SK-N-MC (cell line): ENCODE results near the gene ANKRD13B.

Experiments
- DNase-seq: peaks from one replicate; pipeline ENCODE4 v3.0.0-alpha.2; 2011; ENCODE audit warnings: low read depth, low spot score
- H3K27ac ChIP-seq: fragments of 200-600 bp; sonication (generic); 2 replicates; pipeline ENCODE4 v1.5.1; 2016; ENCODE audit warnings: mixed run types
- H3K36me3 ChIP-seq: fragments of 200-600 bp; sonication (generic); 2 replicates; pipeline ENCODE4 v1.6.1; 2017; ENCODE audit warnings: antibody characterized with exemption, low read length, mixed read lengths; ENCODE audit not compliant: insufficient read depth
- H3K4me3 ChIP-seq: fragments of 200-600 bp; sonication (generic); 2 replicates; pipeline ENCODE4 v1.5.1; 2016
- H3K9ac ChIP-seq: fragments of 200-600 bp; sonication (generic); 2 replicates; pipeline ENCODE4 v1.8.0; 2017; ENCODE audit warnings: mixed run types, mixed read lengths; ENCODE audit not compliant: insufficient read length
- H3K9me3 ChIP-seq: fragments of 200-600 bp; sonication (generic); 2 replicates; pipeline ENCODE4 v1.6.1; 2017; ENCODE audit warnings: low read depth, mild to moderate bottlenecking, antibody characterized with exemption, low read length, moderate library complexity, mixed read lengths
- EZH2 ChIP-seq: fragments of 200-600 bp; sonication (generic); IDR thresholded peaks from one replicate; pipeline ENCODE4 v1.6.1; 2017; ENCODE audit warnings: antibody characterized with exemption
- FOXP2 ChIP-seq: optimal IDR thresholded peaks from 2 replicates; pipeline ENCODE3; 2011; ENCODE audit warnings: mild to moderate bottlenecking, moderate library complexity; ENCODE audit not compliant: insufficient read depth; ENCODE audit errors: extremely low read length, control extremely low read depth
- POLR2AphosphoS5 ChIP-seq: IDR thresholded peaks from 2 replicates; pipeline ENCODE4 v1.6.1; 2012; ENCODE audit warnings: mild to moderate bottlenecking, low read depth, low read length, borderline replicate concordance

Gene ANKRD13B

GRCh38 chr17:29633886-29634285 lies 41.0 kb downstream of the ANKRD13B start:
- TF ChIP-seq POLR2AphosphoS5 (no peak), EZH2 (no peak), FOXP2 (no peak)
- peaks cover 20% of the 10 kb centered on the region; the same call in 1 of the 2 replicates for H3K36me3 ChIP-seq

GRCh38 chr17:29640413-29640812 lies 47.5 kb downstream of the ANKRD13B start:
- Histone ChIP-seq H3K9me3 (no peaks in the 10 kb centered on the region), H3K9ac (no peak overlapping the region), H3K36me3 (peaks cover 12% of the 10 kb centered on the region; the same call in 1 of the 2 replicates), H3K27ac (peak overlapping the region; percentile 35; the same call in 1 of the 2 replicates), H3K4me3 (no peak overlapping the region)
- DNase-seq, result no peak
- TF ChIP-seq EZH2, result no peak
- TF ChIP-seq FOXP2, result no peak
- TF ChIP-seq POLR2AphosphoS5, result no peak

More at GRCh38 chr17:29633886-29634285, 41.0 kb downstream of the ANKRD13B start:
- Histone ChIP-seq H3K9me3 (no peaks in the 10 kb centered on the region), H3K4me3 (no peak overlapping the region), H3K27ac (no peak overlapping the region), H3K9ac (no peak overlapping the region)
- no peak for DNase-seq

- Histone ChIP-seq H3K9ac (no peak overlapping the region), H3K27ac (peak overlapping the region; percentile 35; the same call in 1 of the 2 replicates), H3K36me3 (peaks cover 11% of the 10 kb centered on the region; the same call in 1 of the 2 replicates), H3K9me3 (no peaks in the 10 kb centered on the region), H3K4me3 (no peak overlapping the region)
- TF ChIP-seq EZH2 (no peak), FOXP2 (no peak), POLR2AphosphoS5 (no peak)
- DNase-seq, result no peak
Measured at GRCh38 chr17:29640981-29641642, 48.2 kb downstream of the ANKRD13B start.

- H3K9me3 ChIP-seq, result no peaks in the 10 kb centered on the region
- TF ChIP-seq FOXP2, result no peak
- TF ChIP-seq POLR2AphosphoS5, result no peak
- no peak for TF ChIP-seq EZH2
- no peak overlapping the region for H3K9ac ChIP-seq
- no peak overlapping the region for H3K4me3 ChIP-seq
- 0 out of 2 replicates have a peak, but pooled peaks cover 4% of the 10 kb centered on the region for H3K36me3 ChIP-seq
- no peak for DNase-seq
- no peak overlapping the region for H3K27ac ChIP-seq
Measured at GRCh38 chr17:29642171-29642611, 49.3 kb downstream of the ANKRD13B start.

- DNase-seq, result no peak
- Histone ChIP-seq H3K36me3 (0 out of 2 replicates have a peak, but pooled peaks cover 4% of the 10 kb centered on the region), H3K9me3 (no peaks in the 10 kb centered on the region), H3K27ac (no peak overlapping the region), H3K9ac (no peak overlapping the region), H3K4me3 (no peak overlapping the region)
- TF ChIP-seq POLR2AphosphoS5, result no peak
- no peak for TF ChIP-seq EZH2
- no peak for TF ChIP-seq FOXP2
Measured at GRCh38 chr17:29643817-29644160, 50.9 kb downstream of the ANKRD13B start.

DNA sequence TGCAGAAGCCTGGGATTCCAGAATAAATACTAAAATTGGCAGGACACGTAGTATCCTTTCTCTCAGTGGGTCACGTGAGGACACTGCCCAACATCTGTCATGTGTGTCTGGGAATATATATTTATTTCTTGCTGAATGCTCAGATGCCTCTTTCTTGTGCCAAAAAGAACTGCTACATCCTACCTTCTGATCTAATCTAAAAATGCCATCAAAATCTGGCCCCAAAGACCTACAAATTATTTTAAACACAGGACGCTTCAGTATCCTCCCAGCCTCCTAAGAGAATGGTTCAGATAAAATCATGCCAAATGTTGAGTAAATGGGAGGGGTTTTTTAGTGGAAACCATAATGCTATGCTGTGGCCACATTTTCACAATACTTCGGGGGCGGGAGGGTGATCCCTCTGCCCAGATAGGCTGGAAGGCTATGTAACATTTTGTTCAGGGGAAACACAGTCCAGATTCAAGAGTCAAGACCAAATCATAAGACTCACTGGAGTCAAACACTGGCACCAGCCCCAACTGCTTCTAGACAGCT lies 52.7 kb downstream of the ANKRD13B start:
- TF ChIP-seq EZH2 (no peak), FOXP2 (no peak), POLR2AphosphoS5 (no peak)
- DNase-seq, result no peak
- H3K27ac ChIP-seq, result 0 out of 2 replicates have a peak overlapping the region, but pooled peaks have one; percentile 27
- no peak overlapping the region for H3K9ac ChIP-seq
- no peaks in the 10 kb centered on the region for H3K9me3 ChIP-seq
- 0 out of 2 replicates have a peak, but pooled peaks cover 4% of the 10 kb centered on the region for H3K36me3 ChIP-seq
- no peak overlapping the region for H3K4me3 ChIP-seq

- H3K9ac ChIP-seq, result no peak overlapping the region
- no peak overlapping the region for H3K4me3 ChIP-seq
- H3K9me3 ChIP-seq, result no peaks in the 10 kb centered on the region
- TF ChIP-seq POLR2AphosphoS5 (no peak), FOXP2 (no peak), EZH2 (no peak)
- no peak for DNase-seq
- no peak overlapping the region for H3K27ac ChIP-seq
- H3K36me3 ChIP-seq, result 0 out of 2 replicates have a peak, but pooled peaks cover 4% of the 10 kb centered on the region
Measured at GRCh38 chr17:29648005-29648404, 55.1 kb downstream of the ANKRD13B start.

DNA sequence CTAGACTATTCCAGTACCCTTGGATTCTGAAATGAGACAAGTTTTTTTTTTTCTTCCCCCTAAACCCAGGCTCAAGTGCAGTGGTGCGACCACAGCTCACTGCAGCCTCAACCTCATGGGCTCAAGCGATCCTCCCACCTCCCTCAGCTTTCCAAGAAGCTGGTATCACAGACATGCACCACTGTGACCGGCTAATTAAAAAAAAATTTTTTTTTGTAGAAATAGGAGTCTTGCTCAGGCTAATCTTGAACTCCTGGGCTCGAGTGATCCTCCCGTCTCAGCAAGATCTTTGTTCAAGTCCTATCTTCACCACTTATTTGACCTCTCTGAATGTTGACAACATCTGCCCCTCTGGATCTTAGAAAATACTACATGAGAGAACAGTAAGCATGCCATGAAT lies 56.4 kb downstream of the ANKRD13B start:
- DNase-seq, result no peak
- Histone ChIP-seq H3K27ac (no peak overlapping the region), H3K9ac (no peak overlapping the region), H3K4me3 (no peak overlapping the region), H3K36me3 (0 out of 2 replicates have a peak, but pooled peaks cover 6% of the 10 kb centered on the region), H3K9me3 (no peaks in the 10 kb centered on the region)
- no peak for TF ChIP-seq FOXP2
